IPS-18a (cell line): Measurements from ENCODE around the gene MRPS21.
A peak's percentile ranks its signal among the peaks of the same experiment; 100 is the strongest.

ENCODE experiments used
- H3K27ac ChIP-seq: one replicate; pipeline ENCODE4 v1.5.1; 2013; ENCODE audit warnings: low read length
- H3K27me3 ChIP-seq: one replicate; pipeline ENCODE4 v1.6.1; 2013; ENCODE audit warnings: mild to moderate bottlenecking, low read length; ENCODE audit not compliant: control insufficient read depth, insufficient read depth
- H3K36me3 ChIP-seq: one replicate; pipeline ENCODE4 v1.6.1; 2013; ENCODE audit warnings: low read depth, low read length; ENCODE audit not compliant: control insufficient read depth
- H3K4me1 ChIP-seq: one replicate; pipeline ENCODE4 v1.6.1; 2013; ENCODE audit warnings: low read depth, low read length; ENCODE audit not compliant: control insufficient read depth
- H3K4me3 ChIP-seq: one replicate; pipeline ENCODE4 v1.5.1; 2013; ENCODE audit warnings: low read length
- H3K9ac ChIP-seq: one replicate; pipeline ENCODE4 v1.6.1; 2013; ENCODE audit warnings: mild to moderate bottlenecking, low read length, moderate library complexity
- H3K9me3 ChIP-seq: one replicate; pipeline ENCODE4 v1.6.1; 2013; ENCODE audit warnings: low read depth, low read length; ENCODE audit not compliant: control insufficient read depth

Gene MRPS21

DNA sequence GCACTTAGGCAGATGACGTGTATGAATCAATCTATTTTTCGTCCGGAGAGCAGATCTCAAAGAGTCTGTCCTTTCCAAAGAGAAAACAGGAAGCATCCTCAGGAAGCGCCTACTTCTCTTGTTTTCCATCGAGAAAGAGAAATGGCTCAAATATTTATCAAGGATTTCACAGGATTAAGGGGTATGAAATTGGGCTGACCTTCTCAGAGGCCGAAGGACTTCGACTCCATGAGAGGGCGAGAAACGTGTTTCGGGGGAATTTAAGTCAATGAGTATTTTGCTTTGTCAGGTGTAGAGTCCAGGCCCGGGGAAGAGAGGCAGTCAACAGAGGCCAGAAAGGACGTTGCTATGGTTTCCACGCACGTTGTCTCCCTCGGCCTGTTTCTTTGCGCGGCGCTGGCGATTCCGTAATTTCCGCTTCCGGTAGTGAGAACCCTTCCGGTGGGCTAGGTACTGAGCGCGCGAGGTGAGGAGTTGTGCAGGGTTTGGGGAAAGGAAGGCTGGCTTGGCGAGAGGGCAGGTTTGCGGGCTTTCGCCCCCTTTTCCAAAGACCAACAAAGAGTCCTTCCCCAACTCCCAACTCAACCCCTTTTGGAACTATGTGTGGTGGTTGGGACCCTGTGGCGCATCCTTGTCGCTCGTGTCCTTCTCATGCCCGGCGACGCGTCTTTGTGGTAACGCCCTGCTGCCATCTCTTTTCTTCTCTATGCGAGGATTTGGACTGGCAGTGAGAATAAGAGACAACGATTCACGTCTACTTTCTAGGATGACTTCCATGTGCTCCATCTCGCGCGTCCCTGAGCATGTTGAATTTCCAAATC, at the start of gene MRPS21:
TSS of gene MRPS21 (plus strand) at position 429 of the 821 bp plus-strand sequence. CDS start 506 bp downstream, outside the sequence.
- Histone ChIP-seq H3K9ac (peak within 1 kb of the TSS; percentile 84), H3K27ac (peak within 1 kb of the TSS; percentile 84), H3K36me3 (peaks cover 22% of the 10 kb centered on the region), H3K4me3 (peak within 1 kb of the TSS; percentile 82), H3K4me1 (peaks cover 5% of the 10 kb centered on the region), H3K27me3 (no peaks in the 10 kb centered on the region), H3K9me3 (no peaks in the 10 kb centered on the region)

DNA sequence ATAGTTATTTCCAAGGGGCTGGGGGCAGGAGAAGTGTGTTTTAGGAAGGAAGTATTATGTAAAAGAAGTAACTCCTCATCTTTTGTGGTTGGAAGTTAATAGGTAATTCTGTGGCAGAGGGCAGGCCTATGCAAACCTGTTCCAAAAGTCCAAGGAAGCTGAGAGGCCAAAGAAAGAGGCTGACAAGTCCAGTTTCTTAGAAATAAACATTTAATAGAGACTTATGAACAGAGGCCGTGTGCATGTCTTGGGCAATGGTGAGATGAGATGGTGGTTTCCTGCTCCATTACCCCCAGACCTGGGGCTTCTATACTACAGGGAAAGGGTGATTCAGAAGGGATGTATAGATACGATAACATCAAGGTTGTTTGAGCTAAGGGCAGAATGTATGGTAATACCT, 43.7 kb upstream of the MRPS21 start:
- Histone ChIP-seq H3K9me3 (no peaks in the 10 kb centered on the region), H3K27ac (no peak overlapping the region), H3K4me3 (no peak overlapping the region), H3K9ac (no peak overlapping the region), H3K36me3 (no peaks in the 10 kb centered on the region), H3K4me1 (no peaks in the 10 kb centered on the region), H3K27me3 (no peaks in the 10 kb centered on the region)

GRCh38 chr1:150256198-150256553, 37.5 kb upstream of the MRPS21 start:
- Histone ChIP-seq H3K27ac (peak overlapping the region; percentile 94), H3K9me3 (no peaks in the 10 kb centered on the region), H3K4me1 (peaks cover 24% of the 10 kb centered on the region), H3K4me3 (peak overlapping the region; percentile 75), H3K27me3 (no peaks in the 10 kb centered on the region), H3K36me3 (peaks cover 2% of the 10 kb centered on the region), H3K9ac (peak overlapping the region; percentile 85)

GRCh38 chr1:150256554-150257341, 36.9 kb upstream of the MRPS21 start:
- Histone ChIP-seq H3K9me3 (no peaks in the 10 kb centered on the region), H3K27ac (peak overlapping the region; percentile 94), H3K9ac (peak overlapping the region; percentile 85)

GRCh38 chr1:150257624-150258585, 35.8 kb upstream of the MRPS21 start, which contains the start of gene CA14:
TSS of gene CA14 (plus strand) at chr1:150257774. CDS start at chr1:150258129, 355 bp downstream.
- no peaks in the 10 kb centered on the region for H3K9me3 ChIP-seq
- peak within 1 kb of the TSS; percentile 94 for H3K27ac ChIP-seq
- peaks cover 24% of the 10 kb centered on the region for H3K4me1 ChIP-seq
- no peaks in the 10 kb centered on the region for H3K27me3 ChIP-seq
- H3K4me3 ChIP-seq: peak within 1 kb of the TSS; percentile 75
- H3K9ac ChIP-seq: peak within 1 kb of the TSS; percentile 85
- peaks cover 16% of the 10 kb centered on the region for H3K36me3 ChIP-seq

More at GRCh38 chr1:150256554-150257341, 36.9 kb upstream of the MRPS21 start:
- Histone ChIP-seq H3K27me3 (no peaks in the 10 kb centered on the region), H3K36me3 (peaks cover 6% of the 10 kb centered on the region), H3K4me1 (peaks cover 24% of the 10 kb centered on the region), H3K4me3 (peak overlapping the region; percentile 75)

DNA sequence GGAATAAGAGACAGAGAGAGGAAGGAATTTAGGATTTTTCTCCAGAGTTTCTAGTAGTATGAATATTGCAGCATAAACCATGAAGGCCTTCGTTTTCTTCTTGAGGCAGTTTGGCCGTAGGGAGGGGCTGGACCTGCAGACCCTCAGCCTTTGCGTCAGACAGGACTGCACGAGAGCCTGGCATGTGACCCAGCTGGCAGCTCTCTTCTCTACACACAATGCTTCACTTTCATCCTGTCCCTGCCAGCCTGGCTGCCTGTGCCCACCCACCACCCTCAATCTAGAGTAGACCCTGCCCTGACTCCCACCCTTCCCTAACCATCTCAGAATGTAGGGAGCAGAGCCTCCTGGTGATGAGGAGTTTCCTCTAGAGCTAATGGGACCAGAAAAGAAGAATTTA, 34.4 kb upstream of the MRPS21 start:
- no peaks in the 10 kb centered on the region for H3K27me3 ChIP-seq
- no peak overlapping the region for H3K27ac ChIP-seq
- peak overlapping the region; percentile 75 for H3K4me3 ChIP-seq
- H3K4me1 ChIP-seq: peaks cover 24% of the 10 kb centered on the region
- H3K9me3 ChIP-seq: no peaks in the 10 kb centered on the region
- peak overlapping the region; percentile 85 for H3K9ac ChIP-seq
- peaks cover 22% of the 10 kb centered on the region for H3K36me3 ChIP-seq

- no peak overlapping the region for H3K27ac ChIP-seq
- no peak overlapping the region for H3K9ac ChIP-seq
- H3K9me3 ChIP-seq: no peaks in the 10 kb centered on the region
- no peaks in the 10 kb centered on the region for H3K27me3 ChIP-seq
- peaks cover 30% of the 10 kb centered on the region for H3K36me3 ChIP-seq
- peaks cover 24% of the 10 kb centered on the region for H3K4me1 ChIP-seq
- peak overlapping the region; percentile 75 for H3K4me3 ChIP-seq
These were observed 33.6 kb upstream of the MRPS21 start for GRCh38 chr1:150259758-150260669.

DNA sequence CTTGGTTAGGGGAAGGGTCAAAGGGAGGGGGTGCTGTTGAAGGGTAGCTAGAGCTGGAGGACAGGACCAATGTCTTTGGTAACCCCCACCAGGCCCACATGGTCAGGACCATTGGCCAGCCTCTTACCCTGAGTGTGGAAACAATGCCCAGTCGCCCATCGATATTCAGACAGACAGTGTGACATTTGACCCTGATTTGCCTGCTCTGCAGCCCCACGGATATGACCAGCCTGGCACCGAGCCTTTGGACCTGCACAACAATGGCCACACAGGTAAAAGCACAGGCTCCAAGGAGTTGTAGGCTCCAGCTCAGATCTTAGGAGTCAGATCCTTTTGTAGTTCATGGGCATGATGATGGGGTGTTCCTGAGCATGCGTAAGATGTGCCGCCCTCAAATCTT, 32.3 kb upstream of the MRPS21 start:
- no peaks in the 10 kb centered on the region for H3K9me3 ChIP-seq
- H3K36me3 ChIP-seq: peaks cover 43% of the 10 kb centered on the region
- H3K4me1 ChIP-seq: peaks cover 15% of the 10 kb centered on the region
- H3K4me3 ChIP-seq: no peak overlapping the region
- no peaks in the 10 kb centered on the region for H3K27me3 ChIP-seq
- no peak overlapping the region for H3K27ac ChIP-seq
- no peak overlapping the region for H3K9ac ChIP-seq

- H3K27me3 ChIP-seq: no peaks in the 10 kb centered on the region
- H3K4me3 ChIP-seq: no peak overlapping the region
- no peak overlapping the region for H3K9ac ChIP-seq
- peaks cover 6% of the 10 kb centered on the region for H3K4me1 ChIP-seq
- H3K9me3 ChIP-seq: no peaks in the 10 kb centered on the region
- peaks cover 50% of the 10 kb centered on the region for H3K36me3 ChIP-seq
- no peak overlapping the region for H3K27ac ChIP-seq
These were observed 31.0 kb upstream of the MRPS21 start for GRCh38 chr1:150262388-150263320.
